Spleen (tissue), 7 donors: ENCODE results near the gene THOC2.

ENCODE experiments used
- CTCF ChIP-seq, 11 experiments: fragments of 200-600 bp in 7 of 11; fragments of 450-650 bp in 4 of 11; sonication (generic) in 4 of 11; IDR thresholded peaks in 8 of 11; conservative IDR thresholded peaks in 3 of 11; 1 replicate in 7 of 11; 2 replicates in 4 of 11; pipeline versions ENCODE4 v1.4.0 to v1.8.0; 2016 to 2021; ENCODE audit warnings: antibody characterized with exemption in 11 of 11, inconsistent platforms in 4 of 11, mild to moderate bottlenecking in 1 of 11
- POLR2A ChIP-seq, 3 donors: fragments of 450-650 bp; IDR thresholded peaks; one replicate each; pipeline ENCODE4 v1.5.1; 2017; ENCODE audit warnings: antibody characterized with exemption in 3 of 3, mild to moderate bottlenecking in 1 of 3
- donor health status: DM: no; HTN: no; CAD: no; lungs with moderate emphysema.
- donor health status: DM: no; HTN: no; CAD: no.
- donor health status: DM: no; HTN: no; CAD: no.

GRCh38 chrX:123739474-123739873, 6.6 kb upstream of the THOC2 start:
- TF ChIP-seq CTCF (IDR thresholded peaks at IDR 0.05 in 8 of 11, conservative IDR thresholded peaks at IDR 0.05 in 3 of 11) (no peak), POLR2A (IDR thresholded peaks at IDR 0.05) (no peak)
